Suprapubic skin (tissue), 4 donors: ENCODE data around the gene GCLM. TPM values are rescaled to one million over a fixed set of nuclear protein-coding genes. Genes with fewer than 3 reads are reported as not detected.
A peak's percentile ranks its signal among the peaks of the same experiment; 100 is the strongest.
"Not testable (repeated sequence)": the region's sequence is repeated elsewhere in the genome, so short reads cannot be mapped to it uniquely, and the experiment has no call there.

ENCODE experiments used
- DNase-seq, 2 donors: peaks; one replicate each; pipeline ENCODE4 v3.0.0-alpha.2; 2019; ENCODE audit warnings: low spot score in 2 of 2
- H3K27ac ChIP-seq: fragments of 200-600 bp; sonication (generic); one replicate; pipeline ENCODE4 v1.5.1; 2019
- H3K27me3 ChIP-seq: fragments of 200-600 bp; sonication (generic); one replicate; pipeline ENCODE4 v1.5.1; 2019
- H3K36me3 ChIP-seq: fragments of 200-600 bp; sonication (generic); one replicate; pipeline ENCODE4 v1.5.1; 2019
- H3K4me1 ChIP-seq: fragments of 200-600 bp; sonication (generic); one replicate; pipeline ENCODE4 v1.5.1; 2019
- H3K4me3 ChIP-seq: fragments of 200-600 bp; sonication (generic); one replicate; pipeline ENCODE4 v1.5.1; 2019; ENCODE audit warnings: mild to moderate bottlenecking
- H3K9me3 ChIP-seq: fragments of 200-600 bp; sonication (generic); one replicate; pipeline ENCODE4 v1.5.1; 2019
- CTCF ChIP-seq, 2 donors: fragments of 200-600 bp in 1 of 2; fragments of 450-650 bp in 1 of 2; sonication (generic) in 1 of 2; IDR thresholded peaks; one replicate each; pipeline ENCODE4 v1.5.1; 2016 to 2019; ENCODE audit warnings: antibody characterized with exemption in 2 of 2, mild to moderate bottlenecking in 1 of 2, moderate library complexity in 1 of 2
- EP300 ChIP-seq: sonication (generic); formaldehyde crosslinking; IDR thresholded peaks from one replicate; pipeline ENCODE4 v1.6.1; 2017; ENCODE audit warnings: antibody characterized with exemption
- POLR2A ChIP-seq, 2 donors: fragments of 450-650 bp; IDR thresholded peaks; one replicate each; pipeline ENCODE4 v1.6.1; 2017; ENCODE audit warnings: antibody characterized with exemption in 2 of 2, mild to moderate bottlenecking in 2 of 2, moderate library complexity in 2 of 2
- POLR2AphosphoS5 ChIP-seq, 3 donors: sonication (generic); formaldehyde crosslinking; IDR thresholded peaks; one replicate each; pipeline ENCODE4 v1.6.1; 2017; ENCODE audit warnings: antibody characterized with exemption in 3 of 3
- WGBS: methylation state at CpG from one replicate; pipeline ENCODE4 v1.1.5; 2018; 5-methylcytosine and 5-hydroxymethylcytosine counted together
- total RNA-seq, 4 donors: library from RNA; depleted of rRNA; stranded (reverse); fragments of >200 nt; gene quantifications; one replicate each; pipeline ENCODE4 v1.1.0, GENCODE V29; 2016

The GCLM gene
- total RNA-seq, 4 donors from 2014 or later = 4.1 to 8.2 (median 4.9) TPM

DNA sequence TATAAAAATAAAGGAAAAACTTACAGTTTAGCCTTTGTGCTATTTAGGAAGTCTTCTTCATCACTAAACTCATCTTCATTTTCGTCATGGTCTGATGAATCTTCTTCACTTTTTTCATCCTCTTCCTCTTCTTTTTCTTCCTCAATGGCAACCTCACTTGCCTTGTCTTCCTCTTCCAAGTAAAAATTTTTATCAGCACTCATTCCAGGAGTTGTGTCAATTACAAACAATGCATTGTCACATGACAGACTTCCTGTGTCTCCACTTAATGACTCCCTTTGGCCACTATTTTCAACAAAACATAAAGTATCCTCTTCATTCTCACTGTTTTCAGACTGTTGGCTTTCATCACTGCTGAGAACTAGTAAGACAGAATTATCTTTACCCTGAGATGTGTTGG lies 33.0 kb downstream of the GCLM start:
- no peaks in the 10 kb centered on the region for H3K27me3 ChIP-seq
- WGBS = 71% methylated on average over 1 of the region's 1 CpG
- no peak for TF ChIP-seq CTCF (IDR thresholded peaks at IDR 0.05)
- no peak for TF ChIP-seq POLR2AphosphoS5 (IDR thresholded peaks at IDR 0.05)
- no peak for TF ChIP-seq POLR2A (IDR thresholded peaks at IDR 0.05)
- no peak for TF ChIP-seq EP300
- H3K4me3 ChIP-seq = no peak overlapping the region
- H3K36me3 ChIP-seq = peaks cover 58% of the 10 kb centered on the region
- H3K4me1 ChIP-seq = peaks cover 26% of the 10 kb centered on the region
- DNase-seq = no peak
- H3K9me3 ChIP-seq = no peaks in the 10 kb centered on the region
- H3K27ac ChIP-seq = no peak overlapping the region

DNA sequence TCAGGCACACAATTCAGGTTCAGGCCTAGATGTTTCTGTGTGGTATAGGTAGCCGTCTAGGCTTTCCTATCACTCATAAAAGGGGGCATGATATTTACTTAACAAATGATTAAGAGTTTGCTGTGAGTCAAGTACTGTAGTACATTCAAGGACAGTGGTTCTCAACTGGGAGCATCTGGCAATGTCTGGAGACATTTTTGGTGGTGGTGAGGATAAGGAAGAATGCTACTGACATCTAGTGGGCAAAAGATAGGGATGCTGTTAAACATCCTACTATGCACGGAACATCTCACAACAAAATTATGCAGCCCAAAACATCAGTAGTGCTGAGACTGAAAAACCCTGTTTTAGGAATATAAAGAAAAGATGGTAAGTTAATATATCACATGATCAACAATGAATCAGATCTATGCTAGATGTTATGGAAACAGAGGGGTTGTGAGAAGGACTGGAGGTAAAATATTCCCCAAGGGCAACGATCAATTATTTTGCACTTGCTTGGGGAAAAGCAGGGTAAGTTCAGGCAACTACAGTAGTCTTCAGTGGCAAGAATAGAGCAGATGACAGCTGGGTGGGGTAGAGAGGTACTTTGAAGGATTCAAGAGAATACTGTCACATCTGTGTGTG lies 35.1 kb downstream of the GCLM start:
- Histone ChIP-seq H3K4me1 (peaks cover 26% of the 10 kb centered on the region), H3K27me3 (no peaks in the 10 kb centered on the region), H3K9me3 (no peaks in the 10 kb centered on the region), H3K27ac (no peak overlapping the region), H3K4me3 (no peak overlapping the region), H3K36me3 (peaks cover 79% of the 10 kb centered on the region)
- WGBS = 75% methylated on average over 3 of the region's 3 CpGs
- DNase-seq = no peak
- TF ChIP-seq EP300 = no peak
- no peak for TF ChIP-seq POLR2AphosphoS5 (IDR thresholded peaks at IDR 0.05)
- TF ChIP-seq POLR2A (IDR thresholded peaks at IDR 0.05) = no peak
- peak in 1 of 2 donors; percentile 43 for TF ChIP-seq CTCF (IDR thresholded peaks at IDR 0.05)

DNA sequence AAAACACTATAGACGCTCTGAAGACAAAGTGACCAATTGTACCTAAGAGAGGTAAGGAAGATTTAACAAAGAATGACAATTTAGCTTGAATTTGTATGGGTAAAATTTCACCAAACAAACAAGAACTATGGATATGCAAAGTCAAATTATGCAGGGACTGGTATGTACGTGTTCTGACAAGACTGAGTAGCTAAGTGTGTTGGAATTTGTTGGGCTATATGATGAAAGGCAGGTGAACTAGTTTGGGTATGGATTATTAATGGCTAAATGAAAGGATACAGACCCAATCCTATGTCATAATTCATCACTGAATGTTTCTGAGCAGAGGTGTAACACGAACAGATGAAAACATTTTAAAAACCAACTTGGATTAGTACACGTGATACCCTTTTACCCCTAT lies 37.9 kb downstream of the GCLM start:
- Histone ChIP-seq H3K9me3 (no peaks in the 10 kb centered on the region), H3K36me3 (peaks cover 80% of the 10 kb centered on the region), H3K4me1 (peaks cover 6% of the 10 kb centered on the region), H3K4me3 (no peak overlapping the region), H3K27ac (no peak overlapping the region), H3K27me3 (no peaks in the 10 kb centered on the region)
- 63% methylated on average over 4 of the region's 4 CpGs for WGBS
- no peak for DNase-seq
- no peak for TF ChIP-seq CTCF (IDR thresholded peaks at IDR 0.05)

DNA sequence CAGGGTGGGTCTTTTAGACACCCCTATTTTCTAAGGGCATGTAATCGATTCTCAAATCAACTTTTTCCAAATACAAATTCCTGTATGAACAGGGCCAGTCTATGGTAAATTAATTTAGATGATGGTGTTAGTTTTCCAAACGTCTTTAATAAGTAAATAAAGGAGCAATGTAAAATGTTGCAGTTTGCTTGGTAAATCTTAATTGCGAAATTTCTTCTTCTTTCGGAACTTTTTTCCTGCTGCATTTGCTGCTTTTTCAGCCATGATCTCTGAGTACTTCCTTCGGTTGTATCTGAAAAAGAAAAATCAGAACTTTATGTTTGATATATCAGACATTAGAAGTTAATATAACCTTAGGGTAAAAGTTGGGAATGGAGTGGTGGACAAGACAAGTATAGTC lies 39.6 kb downstream of the GCLM start:
- no peak overlapping the region for H3K27ac ChIP-seq
- WGBS = 90% methylated on average over 5 of the region's 5 CpGs
- no peaks in the 10 kb centered on the region for H3K9me3 ChIP-seq
- peaks cover 64% of the 10 kb centered on the region for H3K36me3 ChIP-seq
- DNase-seq = no peak
- H3K4me3 ChIP-seq = no peak overlapping the region
- H3K4me1 ChIP-seq = no peaks in the 10 kb centered on the region
- H3K27me3 ChIP-seq = no peaks in the 10 kb centered on the region
- TF ChIP-seq CTCF (IDR thresholded peaks at IDR 0.05) (no peak), POLR2A (IDR thresholded peaks at IDR 0.05) (no peak), EP300 (no peak), POLR2AphosphoS5 (IDR thresholded peaks at IDR 0.05) (no peak)

GRCh38 chr1:93868492-93868891 lies 40.7 kb downstream of the GCLM start:
- WGBS = 87% methylated on average over 1 of the region's 1 CpG
- not testable (repeated sequence) for H3K4me1 ChIP-seq, H3K9me3 ChIP-seq, H3K4me3 ChIP-seq, H3K27ac ChIP-seq, DNase-seq, H3K27me3 ChIP-seq
- H3K36me3 ChIP-seq = peaks cover 54% of the 10 kb centered on the region

- WGBS = 89% methylated on average over 5 of the region's 5 CpGs
- H3K36me3 ChIP-seq = peaks cover 22% of the 10 kb centered on the region
- no peak overlapping the region for H3K4me3 ChIP-seq
- H3K27me3 ChIP-seq = no peaks in the 10 kb centered on the region
- no peaks in the 10 kb centered on the region for H3K9me3 ChIP-seq
- no peak overlapping the region for H3K27ac ChIP-seq
- DNase-seq = no peak
- no peaks in the 10 kb centered on the region for H3K4me1 ChIP-seq
- TF ChIP-seq CTCF (IDR thresholded peaks at IDR 0.05) (no peak), EP300 (no peak), POLR2AphosphoS5 (IDR thresholded peaks at IDR 0.05) (no peak), POLR2A (IDR thresholded peaks at IDR 0.05) (no peak)
Measured at GRCh38 chr1:93865253-93865652, 44.0 kb downstream of the GCLM start.
